ENCODE data around the gene TBL1X.

DNA sequence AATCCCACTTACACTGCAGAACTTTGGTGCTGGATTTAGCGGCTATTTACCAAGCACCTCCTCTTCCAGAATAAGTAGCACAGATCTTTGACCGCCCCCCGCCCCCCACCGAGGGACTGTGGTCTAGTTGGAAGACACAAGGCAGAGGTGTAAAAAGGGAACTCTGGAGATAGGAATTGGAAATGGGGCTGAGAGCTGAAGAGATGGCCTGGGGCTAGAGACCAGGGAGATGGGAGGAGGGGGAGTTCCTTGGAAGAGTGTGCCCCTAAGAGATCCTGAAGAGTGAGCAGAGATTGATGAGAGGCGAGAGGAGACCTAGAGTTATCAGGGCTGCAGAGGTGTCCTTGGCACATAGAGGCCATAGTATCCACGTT is 55.3 kb downstream of the TBL1X start:
- TF ChIP-seq, protein P1, sequence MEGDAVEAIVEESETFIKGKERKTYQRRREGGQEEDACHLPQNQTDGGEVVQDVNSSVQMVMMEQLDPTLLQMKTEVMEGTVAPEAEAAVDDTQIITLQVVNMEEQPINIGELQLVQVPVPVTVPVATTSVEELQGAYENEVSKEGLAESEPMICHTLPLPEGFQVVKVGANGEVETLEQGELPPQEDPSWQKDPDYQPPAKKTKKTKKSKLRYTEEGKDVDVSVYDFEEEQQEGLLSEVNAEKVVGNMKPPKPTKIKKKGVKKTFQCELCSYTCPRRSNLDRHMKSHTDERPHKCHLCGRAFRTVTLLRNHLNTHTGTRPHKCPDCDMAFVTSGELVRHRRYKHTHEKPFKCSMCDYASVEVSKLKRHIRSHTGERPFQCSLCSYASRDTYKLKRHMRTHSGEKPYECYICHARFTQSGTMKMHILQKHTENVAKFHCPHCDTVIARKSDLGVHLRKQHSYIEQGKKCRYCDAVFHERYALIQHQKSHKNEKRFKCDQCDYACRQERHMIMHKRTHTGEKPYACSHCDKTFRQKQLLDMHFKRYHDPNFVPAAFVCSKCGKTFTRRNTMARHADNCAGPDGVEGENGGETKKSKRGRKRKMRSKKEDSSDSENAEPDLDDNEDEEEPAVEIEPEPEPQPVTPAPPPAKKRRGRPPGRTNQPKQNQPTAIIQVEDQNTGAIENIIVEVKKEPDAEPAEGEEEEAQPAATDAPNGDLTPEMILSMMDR (optimal IDR thresholded peaks at IDR 0.05 in 1 of 3, IDR thresholded peaks at IDR 0.05 in 1 of 3, conservative IDR thresholded peaks at IDR 0.05 in 1 of 3; ENCODE audit: extremely low read depth in 1 of 3, insufficient read depth in 2 of 3, low read length in 3 of 3): no peak
- no peak for TF ChIP-seq EZH2 (IDR thresholded peaks at IDR 0.05; ENCODE audit: low read length)

Data from keratinocyte (primary cell).